ENCODE results near the gene CEACAM7.

The CEACAM7 gene

DNA sequence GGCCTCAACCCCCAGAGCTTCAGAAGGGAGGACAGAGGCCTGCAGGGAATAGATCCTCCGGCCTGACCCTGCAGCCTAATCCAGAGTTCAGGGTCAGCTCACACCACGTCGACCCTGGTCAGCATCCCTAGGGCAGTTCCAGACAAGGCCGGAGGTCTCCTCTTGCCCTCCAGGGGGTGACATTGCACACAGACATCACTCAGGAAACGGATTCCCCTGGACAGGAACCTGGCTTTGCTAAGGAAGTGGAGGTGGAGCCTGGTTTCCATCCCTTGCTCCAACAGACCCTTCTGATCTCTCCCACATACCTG lies 19.4 kb upstream of the CEACAM7 start:
- H2AFZ ChIP-seq (ENCODE audit: low read length) = no peak overlapping the region
- no peaks in the 10 kb centered on the region for H3F3A ChIP-seq (ENCODE audit: insufficient read depth, low read length)
- H3K4me2 ChIP-seq (ENCODE audit: low read length) = no peak overlapping the region
- H3K9me3 ChIP-seq (ENCODE audit: low read length) = no peaks in the 10 kb centered on the region
- H3K4me3 ChIP-seq (ENCODE audit: low read depth, low read length, poor library complexity, severe bottlenecking) = no peak overlapping the region
- no peaks in the 10 kb centered on the region; the same call in 1 of the 2 replicates for H3K27me3 ChIP-seq (ENCODE audit: insufficient read depth, low read length)
- no peak overlapping the region for H3K9ac ChIP-seq (ENCODE audit: low read length)
- H4K20me1 ChIP-seq (ENCODE audit: insufficient read depth, low read length) = no peaks in the 10 kb centered on the region
- no peaks in the 10 kb centered on the region for H3K4me1 ChIP-seq (ENCODE audit: insufficient read depth, low read length, severe bottlenecking)
- no peak for TF ChIP-seq EZH2 (IDR thresholded peaks at IDR 0.05; ENCODE audit: borderline replicate concordance, low read length)
- TF ChIP-seq, protein P1, sequence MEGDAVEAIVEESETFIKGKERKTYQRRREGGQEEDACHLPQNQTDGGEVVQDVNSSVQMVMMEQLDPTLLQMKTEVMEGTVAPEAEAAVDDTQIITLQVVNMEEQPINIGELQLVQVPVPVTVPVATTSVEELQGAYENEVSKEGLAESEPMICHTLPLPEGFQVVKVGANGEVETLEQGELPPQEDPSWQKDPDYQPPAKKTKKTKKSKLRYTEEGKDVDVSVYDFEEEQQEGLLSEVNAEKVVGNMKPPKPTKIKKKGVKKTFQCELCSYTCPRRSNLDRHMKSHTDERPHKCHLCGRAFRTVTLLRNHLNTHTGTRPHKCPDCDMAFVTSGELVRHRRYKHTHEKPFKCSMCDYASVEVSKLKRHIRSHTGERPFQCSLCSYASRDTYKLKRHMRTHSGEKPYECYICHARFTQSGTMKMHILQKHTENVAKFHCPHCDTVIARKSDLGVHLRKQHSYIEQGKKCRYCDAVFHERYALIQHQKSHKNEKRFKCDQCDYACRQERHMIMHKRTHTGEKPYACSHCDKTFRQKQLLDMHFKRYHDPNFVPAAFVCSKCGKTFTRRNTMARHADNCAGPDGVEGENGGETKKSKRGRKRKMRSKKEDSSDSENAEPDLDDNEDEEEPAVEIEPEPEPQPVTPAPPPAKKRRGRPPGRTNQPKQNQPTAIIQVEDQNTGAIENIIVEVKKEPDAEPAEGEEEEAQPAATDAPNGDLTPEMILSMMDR (IDR thresholded peaks at IDR 0.05; ENCODE audit: low read length) = no peak
- no peaks in the 10 kb centered on the region for H3K9me2 ChIP-seq (ENCODE audit: low read depth, low read length)
- H3K27ac ChIP-seq (ENCODE audit: low read depth, low read length, poor library complexity, severe bottlenecking) = no peak overlapping the region
- H3K36me3 ChIP-seq (ENCODE audit: insufficient read depth, low read length) = no peaks in the 10 kb centered on the region
- H3K79me2 ChIP-seq (ENCODE audit: insufficient read depth, low read length) = no peaks in the 10 kb centered on the region

DNA sequence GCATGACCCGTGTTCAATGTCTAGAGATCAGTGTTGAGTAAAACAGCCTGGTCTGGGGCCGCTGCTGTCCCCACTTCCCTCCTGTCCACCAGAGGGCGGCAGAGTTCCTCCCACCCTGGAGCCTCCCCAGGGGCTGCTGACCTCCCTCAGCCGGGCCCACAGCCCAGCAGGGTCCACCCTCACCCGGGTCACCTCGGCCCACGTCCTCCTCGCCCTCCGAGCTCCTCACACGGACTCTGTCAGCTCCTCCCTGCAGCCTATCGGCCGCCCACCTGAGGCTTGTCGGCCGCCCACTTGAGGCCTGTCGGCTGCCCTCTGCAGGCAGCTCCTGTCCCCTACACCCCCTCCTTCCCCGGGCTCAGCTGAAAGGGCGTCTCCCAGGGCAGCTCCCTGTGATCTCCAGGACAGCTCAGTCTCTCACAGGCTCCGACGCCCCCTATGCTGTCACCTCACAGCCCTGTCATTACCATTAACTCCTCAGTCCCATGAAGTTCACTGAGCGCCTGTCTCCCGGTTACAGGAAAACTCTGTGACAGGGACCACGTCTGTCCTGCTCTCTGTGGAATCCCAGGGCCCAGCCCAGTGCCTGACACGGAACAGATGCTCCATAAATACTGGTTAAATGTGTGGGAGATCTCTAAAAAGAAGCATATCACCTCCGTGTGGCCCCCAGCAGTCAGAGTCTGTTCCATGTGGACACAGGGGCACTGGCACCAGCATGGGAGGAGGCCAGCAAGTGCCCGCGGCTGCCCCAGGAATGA lies 18.9 kb upstream of the CEACAM7 start:
- Histone ChIP-seq H3K27ac (ENCODE audit: low read depth, low read length, poor library complexity, severe bottlenecking) (no peak overlapping the region), H3K9ac (ENCODE audit: low read length) (no peak overlapping the region), H4K20me1 (ENCODE audit: insufficient read depth, low read length) (no peaks in the 10 kb centered on the region), H3K4me2 (ENCODE audit: low read length) (peak overlapping the region; percentile 54), H3K4me3 (ENCODE audit: low read depth, low read length, poor library complexity, severe bottlenecking) (peak overlapping the region; percentile 34), H3K9me3 (ENCODE audit: low read length) (no peaks in the 10 kb centered on the region), H3K36me3 (ENCODE audit: insufficient read depth, low read length) (no peaks in the 10 kb centered on the region), H3K4me1 (ENCODE audit: insufficient read depth, low read length, severe bottlenecking) (no peaks in the 10 kb centered on the region), H2AFZ (ENCODE audit: low read length) (no peak overlapping the region), H3K27me3 (ENCODE audit: insufficient read depth, low read length) (no peaks in the 10 kb centered on the region; the same call in 1 of the 2 replicates), H3F3A (ENCODE audit: insufficient read depth, low read length) (no peaks in the 10 kb centered on the region), H3K9me2 (ENCODE audit: low read depth, low read length) (no peaks in the 10 kb centered on the region), H3K79me2 (ENCODE audit: insufficient read depth, low read length) (no peaks in the 10 kb centered on the region)
- TF ChIP-seq EZH2 (IDR thresholded peaks at IDR 0.05; ENCODE audit: borderline replicate concordance, low read length) = no peak
- TF ChIP-seq, protein P1 (IDR thresholded peaks at IDR 0.05; ENCODE audit: low read length) = peak; percentile 100

DNA sequence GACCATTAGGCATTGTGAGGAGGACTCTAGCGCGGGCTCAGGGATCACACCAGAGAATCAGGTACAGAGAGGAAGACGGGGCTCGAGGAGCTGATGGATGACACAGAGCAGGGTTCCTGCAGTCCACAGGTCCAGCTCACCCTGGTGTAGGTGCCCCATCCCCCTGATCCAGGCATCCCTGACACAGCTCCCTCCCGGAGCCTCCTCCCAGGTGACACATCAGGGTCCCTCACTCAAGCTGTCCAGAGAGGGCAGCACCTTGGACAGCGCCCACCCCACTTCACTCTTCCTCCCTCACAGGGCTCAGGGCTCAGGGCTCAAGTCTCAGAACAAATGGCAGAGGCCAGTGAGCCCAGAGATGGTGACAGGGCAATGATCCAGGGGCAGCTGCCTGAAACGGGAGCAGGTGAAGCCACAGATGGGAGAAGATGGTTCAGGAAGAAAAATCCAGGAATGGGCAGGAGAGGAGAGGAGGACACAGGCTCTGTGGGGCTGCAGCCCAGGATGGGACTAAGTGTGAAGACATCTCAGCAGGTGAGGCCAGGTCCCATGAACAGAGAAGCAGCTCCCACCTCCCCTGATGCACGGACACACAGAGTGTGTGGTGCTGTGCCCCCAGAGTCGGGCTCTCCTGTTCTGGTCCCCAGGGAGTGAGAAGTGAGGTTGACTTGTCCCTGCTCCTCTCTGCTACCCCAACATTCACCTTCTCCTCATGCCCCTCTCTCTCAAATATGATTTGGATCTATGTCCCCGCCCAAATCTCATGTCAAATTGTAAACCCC lies 17.5 kb upstream of the CEACAM7 start:
- TF ChIP-seq EZH2 (IDR thresholded peaks at IDR 0.05; ENCODE audit: borderline replicate concordance, low read length) = no peak
- TF ChIP-seq, protein P1 (IDR thresholded peaks at IDR 0.05; ENCODE audit: low read length) = no peak
- no peaks in the 10 kb centered on the region for H3K36me3 ChIP-seq (ENCODE audit: insufficient read depth, low read length)
- no peak overlapping the region for H2AFZ ChIP-seq (ENCODE audit: low read length)
- no peaks in the 10 kb centered on the region for H3K4me1 ChIP-seq (ENCODE audit: insufficient read depth, low read length, severe bottlenecking)
- H3K9ac ChIP-seq (ENCODE audit: low read length) = no peak overlapping the region
- no peaks in the 10 kb centered on the region; the same call in 1 of the 2 replicates for H3K27me3 ChIP-seq (ENCODE audit: insufficient read depth, low read length)
- no peak overlapping the region for H3K27ac ChIP-seq (ENCODE audit: low read depth, low read length, poor library complexity, severe bottlenecking)
- H3K4me2 ChIP-seq (ENCODE audit: low read length) = no peak overlapping the region
- H3K4me3 ChIP-seq (ENCODE audit: low read depth, low read length, poor library complexity, severe bottlenecking) = no peak overlapping the region
- H4K20me1 ChIP-seq (ENCODE audit: insufficient read depth, low read length) = no peaks in the 10 kb centered on the region
- H3K9me3 ChIP-seq (ENCODE audit: low read length) = no peaks in the 10 kb centered on the region
- no peaks in the 10 kb centered on the region for H3K79me2 ChIP-seq (ENCODE audit: insufficient read depth, low read length)
- H3K9me2 ChIP-seq (ENCODE audit: low read depth, low read length) = no peaks in the 10 kb centered on the region
- H3F3A ChIP-seq (ENCODE audit: insufficient read depth, low read length) = no peaks in the 10 kb centered on the region

Data from OCI-LY1 (cell line).